Measurements from ENCODE around the gene NCAM2.

NCAM2 gene

DNA sequence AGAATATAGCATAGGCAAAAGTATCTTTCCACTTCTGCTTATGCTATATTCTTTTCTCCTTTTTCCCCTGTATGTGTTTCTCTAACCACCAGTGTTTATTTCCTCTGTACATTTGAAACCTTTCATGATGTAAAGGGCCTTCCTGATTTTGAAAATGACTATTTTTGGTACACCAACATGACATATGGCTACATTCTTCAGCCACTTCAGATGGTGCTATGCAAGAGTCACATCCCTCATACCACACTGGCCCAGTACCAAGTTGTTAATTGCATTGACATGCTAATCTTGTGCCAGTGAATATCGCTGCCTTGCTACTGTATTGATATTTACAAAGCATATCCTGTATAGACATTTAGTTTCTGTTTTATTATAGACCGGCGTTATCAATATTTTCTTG, 408.7 kb downstream of the NCAM2 start:
- no peak for DNase-seq (ENCODE audit: extremely low read depth in 1 of 2, low read depth in 1 of 2)

- DNase-seq (ENCODE audit: extremely low read depth in 1 of 2, low read depth in 1 of 2): no peak
Observed at GRCh38 chr21:21412096-21412495, 413.9 kb downstream of the NCAM2 start.

DNA sequence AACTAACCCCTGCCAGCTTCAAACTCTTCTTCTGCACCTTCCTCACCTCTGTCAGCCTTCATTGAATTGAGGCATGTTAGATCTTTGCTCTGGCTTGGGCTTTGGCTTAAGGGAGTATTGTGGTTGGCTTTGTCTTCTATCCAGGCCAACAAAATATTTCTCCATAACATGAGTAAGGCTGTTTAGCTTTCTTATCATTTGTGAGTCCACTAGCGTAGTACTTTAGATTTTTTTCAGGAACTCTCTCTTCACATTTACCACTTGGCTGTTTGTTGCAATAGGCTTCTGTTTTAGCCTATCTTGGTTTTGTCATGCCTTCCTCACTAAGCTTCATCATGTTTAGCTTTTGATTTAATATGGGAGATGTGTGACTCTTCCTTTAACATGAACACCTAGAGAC, 417.5 kb downstream of the NCAM2 start:
- no peak for DNase-seq (ENCODE audit: extremely low read depth in 1 of 2, low read depth in 1 of 2)

- no peak for DNase-seq (ENCODE audit: extremely low read depth in 1 of 2, low read depth in 1 of 2)
Observed at GRCh38 chr21:21434944-21435343, 436.7 kb downstream of the NCAM2 start.

GRCh38 chr21:21436012-21436534, 437.9 kb downstream of the NCAM2 start:
- no peak for DNase-seq (ENCODE audit: extremely low read depth in 1 of 2, low read depth in 1 of 2)

DNA sequence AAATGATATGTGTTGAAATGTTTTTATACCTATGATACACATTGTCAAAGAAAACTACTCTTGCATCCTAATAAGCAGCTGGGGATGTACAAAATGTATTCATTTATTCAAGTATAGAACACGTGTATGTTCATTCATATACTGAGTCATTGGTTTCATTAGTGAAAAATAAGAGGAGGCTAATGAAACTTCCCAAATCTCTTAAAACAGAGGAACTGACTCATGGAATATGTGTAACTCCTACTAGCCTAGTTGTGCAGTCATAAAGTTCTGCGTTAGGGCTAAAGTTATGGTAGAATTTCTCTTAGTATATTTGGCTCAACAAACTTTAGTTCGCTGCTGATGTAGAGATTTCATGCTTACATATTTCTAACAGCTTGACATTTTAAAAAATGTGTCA, 441.6 kb downstream of the NCAM2 start:
- DNase-seq (ENCODE audit: extremely low read depth in 1 of 2, low read depth in 1 of 2): no peak

DNA sequence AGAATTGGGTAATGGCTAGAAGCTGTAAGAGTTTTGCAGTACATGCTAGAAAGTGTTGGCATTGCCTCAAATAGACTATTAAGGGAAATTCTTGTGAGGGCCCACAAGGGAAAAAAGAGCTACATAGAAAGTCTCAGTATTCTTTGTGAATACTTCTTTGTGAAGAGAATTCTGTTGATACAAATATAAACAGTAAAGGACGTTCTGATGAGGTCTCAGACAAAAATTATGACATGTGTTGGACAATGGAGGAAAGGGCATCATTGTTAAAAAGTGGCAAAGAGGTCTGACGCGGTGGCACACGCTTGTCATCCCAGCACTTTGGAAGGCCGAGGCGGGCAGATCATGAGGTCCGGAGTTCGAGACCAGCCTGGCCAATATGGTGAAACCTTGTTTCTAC, 458.9 kb downstream of the NCAM2 start:
- no peak for DNase-seq (ENCODE audit: extremely low read depth in 1 of 2, low read depth in 1 of 2)

DNA sequence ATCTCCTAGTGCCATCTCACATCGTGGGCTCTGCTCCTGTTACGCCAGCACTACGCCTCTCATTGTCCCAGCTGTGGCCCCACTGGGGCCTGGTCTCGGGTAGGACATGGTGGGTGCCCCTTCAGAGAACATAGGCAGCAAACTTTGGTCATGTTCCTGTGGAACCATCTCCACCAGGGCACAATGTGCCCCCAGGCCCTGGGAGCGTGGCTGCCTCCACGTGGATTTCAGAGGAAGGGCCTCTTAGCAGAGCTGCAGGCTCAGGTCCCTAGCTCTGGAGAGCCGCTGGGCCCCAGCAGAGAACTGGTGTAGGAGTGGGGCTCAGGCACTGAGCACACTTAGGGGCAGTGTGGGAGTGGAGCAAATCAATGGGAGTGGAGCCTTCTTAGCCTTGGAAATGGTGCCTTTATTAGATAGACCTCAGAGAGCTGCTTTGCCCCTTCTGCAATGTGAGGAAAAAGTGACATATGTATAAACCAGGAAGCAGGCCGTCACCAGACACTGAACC, 460.0 kb downstream of the NCAM2 start:
- no peak for DNase-seq (ENCODE audit: extremely low read depth in 1 of 2, low read depth in 1 of 2)

- DNase-seq (ENCODE audit: extremely low read depth in 1 of 2, low read depth in 1 of 2): no peak
Observed at GRCh38 chr21:21460979-21461378, 462.8 kb downstream of the NCAM2 start.

DNA sequence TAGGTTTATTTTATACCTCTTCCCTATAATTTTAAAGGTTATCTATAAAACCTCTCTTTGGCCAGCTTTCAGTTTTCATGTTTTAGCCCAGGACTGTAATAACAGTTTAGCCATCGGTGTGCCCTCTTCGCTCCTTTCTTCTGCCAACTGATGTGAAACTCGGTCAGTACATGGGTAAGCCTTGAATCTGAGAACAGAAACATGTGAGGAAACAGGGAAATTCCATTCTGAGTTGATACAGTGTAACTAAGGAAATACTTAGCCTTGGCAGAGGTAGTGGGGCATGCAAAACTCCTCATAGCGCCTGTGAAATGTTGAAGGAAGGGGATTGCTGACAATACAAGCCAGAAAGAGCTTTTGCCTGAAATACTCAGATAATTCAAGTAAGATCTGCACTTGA, 465.2 kb downstream of the NCAM2 start:
- no peak for DNase-seq (ENCODE audit: extremely low read depth in 1 of 2, low read depth in 1 of 2)

GRCh38 chr21:21464684-21465083, 466.5 kb downstream of the NCAM2 start:
- DNase-seq (ENCODE audit: extremely low read depth in 1 of 2, low read depth in 1 of 2): no peak

GRCh38 chr21:21466752-21467151, 468.5 kb downstream of the NCAM2 start:
- DNase-seq (ENCODE audit: extremely low read depth in 1 of 2, low read depth in 1 of 2): no peak

- DNase-seq (ENCODE audit: extremely low read depth in 1 of 2, low read depth in 1 of 2): no peak
Observed at GRCh38 chr21:21468003-21468402, 469.8 kb downstream of the NCAM2 start.

GRCh38 chr21:21481239-21481638, 483.0 kb downstream of the NCAM2 start:
- no peak for DNase-seq (ENCODE audit: extremely low read depth in 1 of 2, low read depth in 1 of 2)

DNA sequence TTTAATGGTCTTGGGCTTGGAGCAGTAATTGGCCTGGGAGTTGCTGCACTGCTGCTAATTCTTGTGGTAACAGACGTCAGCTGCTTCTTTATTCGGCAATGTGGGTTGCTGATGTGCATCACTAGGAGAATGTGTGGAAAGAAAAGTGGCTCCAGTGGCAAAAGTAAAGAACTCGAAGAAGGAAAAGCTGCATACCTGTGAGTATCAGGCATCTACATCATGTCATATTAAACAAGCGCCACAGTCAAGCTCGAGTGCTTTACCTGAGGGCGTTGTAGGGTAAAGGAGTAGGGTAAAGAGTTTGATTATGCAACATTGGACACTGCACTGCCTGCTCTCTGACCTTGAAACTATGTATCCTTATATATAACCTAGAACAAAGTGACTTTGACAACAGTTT, 510.6 kb downstream of the NCAM2 start:
- no peak for DNase-seq (ENCODE audit: extremely low read depth in 1 of 2, low read depth in 1 of 2)

DNA sequence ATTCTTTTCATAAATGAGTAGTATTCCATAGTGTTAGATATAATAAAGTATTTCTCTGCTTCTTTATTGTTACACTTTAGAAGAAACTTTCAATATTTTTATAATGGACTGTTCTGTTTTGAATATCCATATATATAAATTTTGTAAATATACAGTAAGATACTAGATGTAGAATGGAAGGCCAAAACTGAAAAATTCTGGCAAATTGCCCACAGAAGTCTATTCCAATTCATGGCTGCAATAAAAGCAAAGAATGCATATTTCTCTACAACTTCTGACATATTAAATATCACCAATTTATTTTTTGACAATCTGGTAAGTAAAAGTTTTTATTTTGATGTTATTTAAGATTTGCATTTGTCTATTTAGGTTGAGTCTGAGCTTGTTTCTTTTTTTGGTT, 532.5 kb downstream of the NCAM2 start:
- DNase-seq (ENCODE audit: extremely low read depth in 1 of 2, low read depth in 1 of 2): no peak

GRCh38 chr21:21547368-21547953, 549.3 kb downstream of the NCAM2 start:
- no peak for DNase-seq (ENCODE audit: extremely low read depth in 1 of 2, low read depth in 1 of 2)

DNA sequence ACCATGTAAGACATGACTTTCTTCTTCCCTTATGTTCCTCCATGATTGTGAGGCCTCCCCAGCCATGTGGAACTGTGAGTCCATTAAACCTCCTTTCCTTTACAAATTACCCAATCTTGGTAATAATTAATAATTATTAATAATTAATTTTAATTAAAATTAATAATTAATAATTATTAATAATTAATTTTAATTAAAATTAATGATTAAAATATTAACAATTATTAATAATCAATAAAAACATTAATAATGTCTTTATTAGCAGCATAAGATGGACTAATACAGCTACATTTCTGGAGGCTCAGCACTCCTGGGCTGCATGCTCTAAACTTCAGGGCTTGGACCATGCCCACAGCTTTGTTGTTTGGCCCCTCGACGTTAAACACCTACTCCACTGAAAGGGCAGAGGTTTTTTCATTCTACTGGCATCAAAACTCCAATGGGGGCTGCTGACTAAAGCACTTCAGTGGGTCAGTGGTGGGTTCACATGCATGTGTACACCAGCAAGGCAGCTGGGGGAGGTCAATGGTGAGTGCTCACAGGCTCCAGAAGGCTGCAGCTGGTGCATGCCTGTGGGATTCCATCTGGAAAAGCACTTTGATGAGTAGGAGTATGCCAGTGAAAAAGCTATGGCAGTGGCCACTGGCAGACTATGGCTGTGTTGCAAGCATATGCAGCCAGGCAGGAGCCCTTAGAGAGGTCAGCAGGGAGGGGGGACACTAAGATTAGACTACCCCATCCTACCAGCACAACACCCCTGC, 561.3 kb downstream of the NCAM2 start:
- no peak for DNase-seq (ENCODE audit: extremely low read depth in 1 of 2, low read depth in 1 of 2)
